PC-3 (cell line): Measurements from ENCODE around the gene CRB2. TPM values are rescaled to one million over a fixed set of nuclear protein-coding genes. Genes with fewer than 3 reads are reported as not detected.
"Not testable (repeated sequence)": the region's sequence is repeated elsewhere in the genome, so short reads cannot be mapped to it uniquely, and the experiment has no call there.

ENCODE experiments used
- ATAC-seq: fragments of 200-7000 bp; cut with Tn5 transposase; 2 replicates; pipeline ENCODE4 v1.9.1; 2020; ENCODE audit warnings: mild to moderate bottlenecking, moderate library complexity
- BruUV-seq: library from RNA; stranded (reverse); fragments of 400-500 nt; replicated peaks from 2 replicates; lab custom pipeline; 2021; lab: Mats Ljungman, UMichigan
- CTCF ChIA-PET: fragments of 300-600 bp; sonication (Branson Sonifier 250); formaldehyde crosslinking; loops from one replicate; lab custom pipeline; 2022; ENCODE audit warnings: antibody characterized with exemption; lab: Charles Lee
- POLR2A ChIA-PET: fragments of 300-600 bp; sonication (Branson Sonifier 250); formaldehyde crosslinking; loops from one replicate; lab custom pipeline; 2022; ENCODE audit warnings: antibody characterized with exemption; ENCODE audit not compliant: unreplicated experiment; lab: Charles Lee
- DNase-seq: peaks from one replicate; pipeline ENCODE4 v3.0.0-alpha.2; 2015
- H2AFZ ChIP-seq: fragments of 300-600 bp; sonication (generic); 2 replicates; pipeline ENCODE4 v1.6.0; 2016; ENCODE audit warnings: antibody characterized with exemption, low read length
- H3F3A ChIP-seq: fragments of 300-600 bp; sonication (generic); one replicate; pipeline ENCODE4 v1.6.0; 2017; ENCODE audit warnings: antibody characterized with exemption, low read length, control low read depth, mild to moderate bottlenecking; ENCODE audit not compliant: unreplicated experiment
- H3K27ac ChIP-seq: fragments of 300-600 bp; sonication (generic); 2 replicates; pipeline ENCODE4 v1.5.1; 2016; ENCODE audit warnings: mild to moderate bottlenecking, low read length
- H3K27me3 ChIP-seq: fragments of 300-600 bp; sonication (generic); 2 replicates; pipeline ENCODE4 v1.6.1; 2016; ENCODE audit warnings: low read length, mixed read lengths
- H3K36me3 ChIP-seq: fragments of 300-600 bp; sonication (generic); 2 replicates; pipeline ENCODE4 v1.6.1; 2016; ENCODE audit warnings: low read depth, mixed run types, low read length, mixed read lengths
- H3K4me1 ChIP-seq: fragments of 300-600 bp; sonication (generic); 2 replicates; pipeline ENCODE4 v1.5.1; 2016; ENCODE audit warnings: low read length; ENCODE audit not compliant: insufficient read depth
- H3K4me2 ChIP-seq: fragments of 300-600 bp; sonication (generic); 2 replicates; pipeline ENCODE4 v1.6.0; 2016; ENCODE audit warnings: low read length
- H3K4me3 ChIP-seq: fragments of 300-600 bp; sonication (generic); 2 replicates; pipeline ENCODE4 v1.5.1; 2016; ENCODE audit warnings: mild to moderate bottlenecking, low read length, mixed read lengths
- H3K79me2 ChIP-seq: fragments of 300-600 bp; sonication (generic); 2 replicates; pipeline ENCODE4 v1.6.1; 2017; ENCODE audit warnings: low read length, mixed read lengths
- H3K9ac ChIP-seq: fragments of 300-600 bp; sonication (generic); 2 replicates; pipeline ENCODE4 v1.6.0; 2016; ENCODE audit warnings: mild to moderate bottlenecking, low read length
- H3K9me2 ChIP-seq: fragments of 300-600 bp; sonication (generic); replicated peaks from 2 replicates; pipeline ENCODE4 v1.6.1; 2016; ENCODE audit warnings: mixed run types, low read length, mixed read lengths
- H3K9me3 ChIP-seq: fragments of 300-600 bp; sonication (generic); 2 replicates; pipeline ENCODE4 v1.6.1; 2016; ENCODE audit warnings: low read length, mixed read lengths
- H4K20me1 ChIP-seq: fragments of 300-600 bp; sonication (generic); 2 replicates; pipeline ENCODE4 v1.6.1; 2016; ENCODE audit warnings: low read length, mixed read lengths
- EZH2 ChIP-seq: fragments of 300-600 bp; sonication (generic); IDR thresholded peaks from one replicate; pipeline ENCODE4 v1.6.1; 2017; ENCODE audit warnings: antibody characterized with exemption, mild to moderate bottlenecking, low read length; ENCODE audit not compliant: unreplicated experiment
- EZH2phosphoT487 ChIP-seq: fragments of 300-600 bp; sonication (generic); IDR thresholded peaks from 2 replicates; pipeline ENCODE4 v1.6.1; 2018; ENCODE audit warnings: mild to moderate bottlenecking, antibody characterized with exemption, low read length, borderline replicate concordance
- intact Hi-C: fragments of 100-400 bp; cut with micrococcal nuclease; formaldehyde crosslinking; loops from 2 replicates; pipeline ENCODE4 v1.9.0; 2023
- total RNA-seq: library from RNA; depleted of rRNA; stranded (reverse); fragments of >200 nt; gene quantifications from 2 replicates; pipeline ENCODE4 v1.2.3, GENCODE V29; 2014
- TF ChIP-seq, protein P1 (sequence below): fragments of 300-600 bp; sonication (generic); conservative IDR thresholded peaks from 2 replicates; pipeline ENCODE4 v1.5.1; 2017; ENCODE audit warnings: antibody characterized with exemption, low read depth, mild to moderate bottlenecking, low read length

CRB2 gene
- total RNA-seq, 1 experiment from 2014 or later: not detected

DNA sequence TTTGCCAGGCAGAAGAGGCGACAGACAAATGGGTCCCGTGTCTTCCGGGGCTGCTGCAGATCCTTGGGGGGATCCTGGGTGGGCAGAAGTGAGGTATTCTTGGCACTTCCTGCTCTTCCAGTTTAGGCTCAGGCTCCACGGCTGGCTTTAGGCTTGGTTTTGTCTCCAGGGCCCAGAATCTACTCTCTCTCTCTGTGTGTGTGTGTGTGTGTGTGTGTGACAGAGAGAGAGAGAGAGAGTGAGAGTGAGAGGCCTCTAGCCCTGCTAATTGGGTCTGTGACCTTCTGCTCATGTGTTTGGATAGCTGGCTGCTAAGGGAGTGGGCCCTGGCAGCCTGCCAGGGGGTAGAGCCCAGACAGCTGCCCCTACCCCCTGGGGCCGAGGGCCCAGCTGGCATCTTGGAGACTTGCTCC, 39.3 kb downstream of the CRB2 start:
- ATAC-seq (no peak), DNase-seq (no peak)
- H4K20me1 ChIP-seq: no peaks in the 10 kb centered on the region
- no TSS peak for BruUV-seq
- H3K4me1 ChIP-seq: no peaks in the 10 kb centered on the region
- no peak overlapping the region for H3K4me2 ChIP-seq
- TF ChIP-seq, protein P1, sequence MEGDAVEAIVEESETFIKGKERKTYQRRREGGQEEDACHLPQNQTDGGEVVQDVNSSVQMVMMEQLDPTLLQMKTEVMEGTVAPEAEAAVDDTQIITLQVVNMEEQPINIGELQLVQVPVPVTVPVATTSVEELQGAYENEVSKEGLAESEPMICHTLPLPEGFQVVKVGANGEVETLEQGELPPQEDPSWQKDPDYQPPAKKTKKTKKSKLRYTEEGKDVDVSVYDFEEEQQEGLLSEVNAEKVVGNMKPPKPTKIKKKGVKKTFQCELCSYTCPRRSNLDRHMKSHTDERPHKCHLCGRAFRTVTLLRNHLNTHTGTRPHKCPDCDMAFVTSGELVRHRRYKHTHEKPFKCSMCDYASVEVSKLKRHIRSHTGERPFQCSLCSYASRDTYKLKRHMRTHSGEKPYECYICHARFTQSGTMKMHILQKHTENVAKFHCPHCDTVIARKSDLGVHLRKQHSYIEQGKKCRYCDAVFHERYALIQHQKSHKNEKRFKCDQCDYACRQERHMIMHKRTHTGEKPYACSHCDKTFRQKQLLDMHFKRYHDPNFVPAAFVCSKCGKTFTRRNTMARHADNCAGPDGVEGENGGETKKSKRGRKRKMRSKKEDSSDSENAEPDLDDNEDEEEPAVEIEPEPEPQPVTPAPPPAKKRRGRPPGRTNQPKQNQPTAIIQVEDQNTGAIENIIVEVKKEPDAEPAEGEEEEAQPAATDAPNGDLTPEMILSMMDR: no peak
- no peak for TF ChIP-seq EZH2
- TF ChIP-seq EZH2phosphoT487: no peak
- no peak overlapping the region for H2AFZ ChIP-seq
- H3K36me3 ChIP-seq: no peaks in the 10 kb centered on the region
- H3K9ac ChIP-seq: no peak overlapping the region
- H3K9me3 ChIP-seq: no peaks in the 10 kb centered on the region
- intact Hi-C loops: no loop called here
- CTCF ChIA-PET: no interaction called here
- H3K27ac ChIP-seq: no peak overlapping the region
- no peaks in the 10 kb centered on the region for H3F3A ChIP-seq
- H3K9me2 ChIP-seq: no peaks in the 10 kb centered on the region
- POLR2A ChIA-PET: no interaction called here
- H3K27me3 ChIP-seq: no peaks in the 10 kb centered on the region
- H3K4me3 ChIP-seq: no peak overlapping the region
- no peaks in the 10 kb centered on the region for H3K79me2 ChIP-seq

DNA sequence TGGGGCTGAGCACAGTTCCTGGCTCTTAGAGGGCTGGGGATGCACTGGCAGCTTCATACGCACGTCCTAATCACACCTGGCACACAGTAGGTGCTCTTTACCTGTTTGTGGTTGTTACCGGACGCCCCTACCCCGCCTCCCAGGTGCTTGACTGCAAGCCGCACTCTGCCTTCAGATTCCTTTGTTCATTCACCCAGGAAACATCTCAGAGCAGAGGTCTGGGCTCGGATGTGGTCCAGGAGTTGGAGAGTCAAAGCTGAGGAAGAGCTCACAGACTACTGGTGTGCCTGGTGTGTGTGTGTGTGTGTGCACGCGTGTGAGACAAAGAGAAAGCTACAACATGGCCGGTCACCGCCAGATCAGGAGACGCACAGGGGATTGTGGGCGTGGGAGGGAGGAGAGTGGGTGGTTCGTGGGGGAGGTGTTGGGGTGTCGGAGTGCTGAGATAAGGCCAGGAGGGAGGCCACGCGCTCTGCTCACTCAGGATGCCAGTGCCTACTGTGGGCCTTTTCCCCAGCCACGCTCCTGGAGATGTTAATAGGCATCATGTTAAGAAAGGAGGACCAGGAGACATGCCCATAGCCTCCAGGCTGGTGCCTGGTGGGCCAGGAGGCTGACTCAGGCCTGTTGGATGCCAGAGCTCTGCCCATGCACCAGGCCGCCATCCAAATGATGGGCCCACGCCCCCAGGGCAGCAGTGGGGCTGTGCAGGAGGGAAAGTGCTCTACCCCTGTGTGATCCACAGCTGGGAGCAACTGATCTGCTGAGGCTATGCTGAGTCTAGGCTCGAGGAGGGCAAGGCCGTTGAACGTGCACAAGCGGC, 39.9 kb downstream of the CRB2 start:
- ChIA-PET POLR2A (no interaction called here), CTCF (no interaction called here)
- DNase-seq (no peak), ATAC-seq (no peak)
- no peaks in the 10 kb centered on the region for H3K79me2 ChIP-seq
- no peak overlapping the region for H3K9ac ChIP-seq
- no peaks in the 10 kb centered on the region for H3K9me2 ChIP-seq
- no peaks in the 10 kb centered on the region for H3K9me3 ChIP-seq
- no peaks in the 10 kb centered on the region for H4K20me1 ChIP-seq
- BruUV-seq: no TSS peak
- H3F3A ChIP-seq: no peaks in the 10 kb centered on the region
- no peak overlapping the region for H3K27ac ChIP-seq
- H3K4me2 ChIP-seq: no peak overlapping the region
- intact Hi-C loops: no loop called here
- H3K36me3 ChIP-seq: no peaks in the 10 kb centered on the region
- H3K4me1 ChIP-seq: no peaks in the 10 kb centered on the region
- no peak for TF ChIP-seq EZH2phosphoT487
- TF ChIP-seq, protein P1: no peak
- TF ChIP-seq EZH2: no peak
- no peaks in the 10 kb centered on the region for H3K27me3 ChIP-seq
- no peak overlapping the region for H2AFZ ChIP-seq
- H3K4me3 ChIP-seq: no peak overlapping the region

- no peak overlapping the region for H3K9ac ChIP-seq
- no TSS peak for BruUV-seq
- H3K9me3 ChIP-seq: no peaks in the 10 kb centered on the region
- no peak overlapping the region for H3K4me3 ChIP-seq
- H2AFZ ChIP-seq: no peak overlapping the region
- H3K4me2 ChIP-seq: no peak overlapping the region
- H3F3A ChIP-seq: no peaks in the 10 kb centered on the region
- no peaks in the 10 kb centered on the region for H3K4me1 ChIP-seq
- no peaks in the 10 kb centered on the region for H4K20me1 ChIP-seq
- CTCF ChIA-PET: no interaction called here
- H3K27me3 ChIP-seq: no peaks in the 10 kb centered on the region
- H3K79me2 ChIP-seq: no peaks in the 10 kb centered on the region
- DNase-seq (no peak), ATAC-seq (no peak)
- intact Hi-C loops: no loop called here
- H3K9me2 ChIP-seq: no peaks in the 10 kb centered on the region
- no peak overlapping the region for H3K27ac ChIP-seq
- H3K36me3 ChIP-seq: no peaks in the 10 kb centered on the region
- POLR2A ChIA-PET: no interaction called here
- TF ChIP-seq EZH2phosphoT487 (no peak), EZH2 (no peak)
- TF ChIP-seq, protein P1: no peak
Measured at GRCh38 chr9:123397975-123398374, 42.0 kb downstream of the CRB2 start.

DNA sequence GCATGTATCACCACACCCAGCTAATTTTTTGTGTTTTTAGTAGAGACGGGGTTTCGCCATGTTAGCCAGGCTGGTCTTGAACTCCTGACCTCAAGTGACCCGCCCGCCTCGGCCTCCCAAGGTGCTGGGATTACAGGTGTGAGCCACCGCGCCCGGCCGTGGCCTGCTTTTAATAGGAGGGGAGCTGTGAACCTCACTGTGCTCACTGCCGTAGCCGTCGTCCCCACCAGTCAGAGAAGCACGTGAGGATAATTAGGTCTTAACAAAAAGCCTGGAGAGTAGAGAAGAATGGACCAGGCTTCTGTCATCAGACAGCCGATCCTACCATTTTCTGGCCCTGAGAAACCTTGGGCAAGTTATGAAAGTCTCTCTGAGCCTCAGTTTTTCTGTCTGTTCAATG, 42.9 kb downstream of the CRB2 start:
- H3K4me1 ChIP-seq, H3K27me3 ChIP-seq, intact Hi-C loops, DNase-seq, H3K36me3 ChIP-seq, H3K79me2 ChIP-seq, H2AFZ ChIP-seq, H4K20me1 ChIP-seq, CTCF ChIA-PET, H3K9me3 ChIP-seq, ATAC-seq, H3F3A ChIP-seq, H3K4me2 ChIP-seq, H3K9me2 ChIP-seq, BruUV-seq, POLR2A ChIA-PET, H3K27ac ChIP-seq, H3K9ac ChIP-seq, H3K4me3 ChIP-seq: not testable (repeated sequence)
